OCI-LY3 (cell line): ENCODE results near the gene FBXO30.

Experiments
- H2AFZ ChIP-seq: fragments of 200-600, 300-600 bp; shearing (Covaris generic); 2 replicates; pipeline ENCODE4 v1.6.0; 2014; ENCODE audit warnings: antibody characterized with exemption, low read depth, low read length
- H3K27ac ChIP-seq: fragments of 200-600, 300-600 bp; sonication (generic); 2 replicates; pipeline ENCODE4 v1.5.1; 2014; ENCODE audit warnings: mild to moderate bottlenecking, low read length, moderate library complexity, mixed read lengths
- H3K27me3 ChIP-seq: fragments of 200-600, 300-600 bp; sonication (generic); 2 replicates; pipeline ENCODE4 v1.6.1; 2014; ENCODE audit warnings: low read depth, low read length, mixed read lengths
- H3K36me3 ChIP-seq: fragments of 200-600, 300-600 bp; sonication (generic); replicated peaks from 2 replicates; pipeline ENCODE3; 2014; ENCODE audit warnings: low read depth, low read length, mixed read lengths
- H3K4me1 ChIP-seq: fragments of 300-600, 200-600 bp; sonication (generic); 2 replicates; pipeline ENCODE4 v1.6.1; 2014; ENCODE audit warnings: low read length, mixed read lengths
- H3K4me2 ChIP-seq: fragments of 200-600, 300-600 bp; sonication (generic); 2 replicates; pipeline ENCODE4 v1.6.1; 2014; ENCODE audit warnings: low read length, mixed read lengths
- H3K4me3 ChIP-seq: fragments of 300-600, 200-600 bp; sonication (generic); 2 replicates; pipeline ENCODE4 v1.5.1; 2014; ENCODE audit warnings: antibody characterized with exemption, mild to moderate bottlenecking, low read length, moderate library complexity
- H3K79me2 ChIP-seq: fragments of 300-600, 200-600 bp; shearing (Covaris generic); 2 replicates; pipeline ENCODE4 v1.6.1; 2014; ENCODE audit warnings: mild to moderate bottlenecking, low read length, mixed read lengths
- H3K9ac ChIP-seq: fragments of 300-600, 200-600 bp; shearing (Covaris generic); 2 replicates; pipeline ENCODE4 v1.6.0; 2014; ENCODE audit warnings: mild to moderate bottlenecking, low read length, moderate library complexity
- H3K9me3 ChIP-seq: fragments of 200-600, 300-600 bp; shearing (Covaris generic); 2 replicates; pipeline ENCODE4 v1.6.1; 2014; ENCODE audit warnings: low read length, mixed read lengths; ENCODE audit not compliant: insufficient read depth
- H4K20me1 ChIP-seq: fragments of 200-600, 300-600 bp; sonication (generic); 2 replicates; pipeline ENCODE4 v1.6.1; 2016; ENCODE audit warnings: low read length, mixed read lengths; ENCODE audit not compliant: insufficient read depth
- CTCF ChIP-seq: fragments of 200-600, 300-600 bp; sonication (generic); IDR thresholded peaks from 2 replicates; pipeline ENCODE4 v1.5.1; 2014; ENCODE audit warnings: antibody characterized with exemption, low read length, low read depth
- EZH2phosphoT487 ChIP-seq: fragments of 200-600 bp; shearing (Covaris generic); IDR thresholded peaks from 2 replicates; pipeline ENCODE4 v1.6.1; 2018; ENCODE audit warnings: antibody characterized with exemption, mixed run types, low read depth

The FBXO30 gene

GRCh38 chr6:145822456-145822855 lies 7.9 kb upstream of the FBXO30 start:
- no peak overlapping the region for H3K4me2 ChIP-seq
- TF ChIP-seq CTCF: no peak
- no peak for TF ChIP-seq EZH2phosphoT487
- no peaks in the 10 kb centered on the region for H3K79me2 ChIP-seq

GRCh38 chr6:145819994-145820393 lies 5.4 kb upstream of the FBXO30 start:
- Histone ChIP-seq H2AFZ (no peak overlapping the region), H3K9me3 (no peaks in the 10 kb centered on the region), H3K4me1 (peaks cover 8% of the 10 kb centered on the region; the same call in 1 of the 2 replicates)

More at GRCh38 chr6:145822456-145822855, 7.9 kb upstream of the FBXO30 start:
- Histone ChIP-seq H3K9ac (no peak overlapping the region), H3K27ac (no peak overlapping the region), H3K27me3 (no peaks in the 10 kb centered on the region), H3K9me3 (no peaks in the 10 kb centered on the region), H3K4me1 (no peaks in the 10 kb centered on the region), H3K4me3 (no peak overlapping the region), H2AFZ (no peak overlapping the region), H4K20me1 (no peaks in the 10 kb centered on the region), H3K36me3 (no peaks in the 10 kb centered on the region)

GRCh38 chr6:145818796-145819195 lies 4.2 kb upstream of the FBXO30 start:
- no peak for TF ChIP-seq EZH2phosphoT487
- no peak for TF ChIP-seq CTCF
- H2AFZ ChIP-seq: no peak overlapping the region
- no peaks in the 10 kb centered on the region for H3K27me3 ChIP-seq

More at GRCh38 chr6:145819994-145820393, 5.4 kb upstream of the FBXO30 start:
- Histone ChIP-seq H3K36me3 (no peaks in the 10 kb centered on the region), H3K4me2 (no peak overlapping the region), H3K27me3 (no peaks in the 10 kb centered on the region), H3K79me2 (peaks cover 6% of the 10 kb centered on the region; the same call in 1 of the 2 replicates), H3K9ac (no peak overlapping the region), H3K27ac (no peak overlapping the region), H4K20me1 (no peaks in the 10 kb centered on the region), H3K4me3 (no peak overlapping the region)
- TF ChIP-seq EZH2phosphoT487: no peak
- TF ChIP-seq CTCF: no peak

GRCh38 chr6:145816392-145816791 lies 1.8 kb upstream of the FBXO30 start:
- H3K9ac ChIP-seq: no peak overlapping the region
- H3K36me3 ChIP-seq: no peaks in the 10 kb centered on the region
- no peak overlapping the region for H2AFZ ChIP-seq
- peaks cover 13% of the 10 kb centered on the region; the same call in 1 of the 2 replicates for H3K4me1 ChIP-seq
- peaks cover 32% of the 10 kb centered on the region for H3K79me2 ChIP-seq
- H3K4me2 ChIP-seq: peak overlapping the region; percentile 80
- 0 out of 2 replicates have a peak overlapping the region, but pooled peaks have one; percentile 99 for H3K4me3 ChIP-seq
- no peak for TF ChIP-seq CTCF
- TF ChIP-seq EZH2phosphoT487: no peak
- no peaks in the 10 kb centered on the region for H4K20me1 ChIP-seq
- H3K27ac ChIP-seq: no peak overlapping the region
- no peaks in the 10 kb centered on the region for H3K27me3 ChIP-seq
- H3K9me3 ChIP-seq: no peaks in the 10 kb centered on the region

More at GRCh38 chr6:145818796-145819195, 4.2 kb upstream of the FBXO30 start:
- peaks cover 8% of the 10 kb centered on the region; the same call in 1 of the 2 replicates for H3K4me1 ChIP-seq
- H3K36me3 ChIP-seq: no peaks in the 10 kb centered on the region
- no peaks in the 10 kb centered on the region for H3K9me3 ChIP-seq
- H4K20me1 ChIP-seq: no peaks in the 10 kb centered on the region
- no peak overlapping the region for H3K4me3 ChIP-seq
- H3K9ac ChIP-seq: no peak overlapping the region
- no peak overlapping the region for H3K27ac ChIP-seq
- H3K4me2 ChIP-seq: no peak overlapping the region
- peaks cover 10% of the 10 kb centered on the region for H3K79me2 ChIP-seq
